HEK293 (cell line): ENCODE data around the gene GTF3C1.

Experiments
- ZBTB8A ChIP-seq: fragments of 450-650 bp; formaldehyde crosslinking; IDR thresholded peaks from 2 replicates; pipeline ENCODE4 v1.5.1; 2016; ENCODE audit warnings: missing biosample characterization, missing genetic modification characterization
- ZNF140 ChIP-seq: fragments of 450-650 bp; formaldehyde crosslinking; IDR thresholded peaks from 2 replicates; pipeline ENCODE4 v1.5.1; 2016; ENCODE audit warnings: missing biosample characterization, missing genetic modification characterization
- TF ChIP-seq, protein P1 (sequence below): fragments of 450-650 bp; formaldehyde crosslinking; IDR thresholded peaks from 2 replicates; pipeline ENCODE4 v1.5.1; 2016; ENCODE audit warnings: missing biosample characterization, missing genetic modification characterization
- TF ChIP-seq, protein P2 (sequence below): fragments of 450-650 bp; formaldehyde crosslinking; IDR thresholded peaks from 2 replicates; pipeline ENCODE4 v1.5.1; 2016; ENCODE audit warnings: missing biosample characterization, missing genetic modification characterization

DNA sequence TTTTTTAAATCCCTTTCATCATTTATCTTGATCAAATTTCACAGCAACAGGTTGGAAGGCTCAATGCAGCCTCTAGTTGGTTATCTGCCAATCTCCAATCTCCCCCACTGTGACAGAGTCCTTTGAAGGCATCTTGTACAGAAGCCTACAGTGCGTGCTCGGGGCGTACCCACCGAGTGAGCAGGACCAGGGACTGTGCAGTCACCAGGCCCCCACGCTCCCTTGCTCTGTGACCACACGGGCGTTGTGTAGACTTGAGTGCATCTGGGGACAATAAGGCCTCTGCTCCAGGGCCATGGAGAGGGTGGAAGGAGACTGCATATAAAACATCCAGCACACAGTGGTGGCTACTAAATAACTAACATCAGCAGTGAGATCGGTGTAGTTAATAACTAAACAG, 63.4 kb downstream of the GTF3C1 start:
- TF ChIP-seq ZBTB8A, result no peak
- TF ChIP-seq, protein P1, sequence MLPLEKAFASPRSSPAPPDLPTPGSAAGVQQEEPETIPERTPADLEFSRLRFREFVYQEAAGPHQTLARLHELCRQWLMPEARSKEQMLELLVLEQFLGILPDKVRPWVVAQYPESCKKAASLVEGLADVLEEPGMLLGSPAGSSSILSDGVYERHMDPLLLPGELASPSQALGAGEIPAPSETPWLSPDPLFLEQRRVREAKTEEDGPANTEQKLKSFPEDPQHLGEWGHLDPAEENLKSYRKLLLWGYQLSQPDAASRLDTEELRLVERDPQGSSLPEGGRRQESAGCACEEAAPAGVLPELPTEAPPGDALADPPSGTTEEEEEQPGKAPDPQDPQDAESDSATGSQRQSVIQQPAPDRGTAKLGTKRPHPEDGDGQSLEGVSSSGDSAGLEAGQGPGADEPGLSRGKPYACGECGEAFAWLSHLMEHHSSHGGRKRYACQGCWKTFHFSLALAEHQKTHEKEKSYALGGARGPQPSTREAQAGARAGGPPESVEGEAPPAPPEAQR (tag by site-specific recombination), result no peak
- no peak for TF ChIP-seq ZNF140
- TF ChIP-seq, protein P2, sequence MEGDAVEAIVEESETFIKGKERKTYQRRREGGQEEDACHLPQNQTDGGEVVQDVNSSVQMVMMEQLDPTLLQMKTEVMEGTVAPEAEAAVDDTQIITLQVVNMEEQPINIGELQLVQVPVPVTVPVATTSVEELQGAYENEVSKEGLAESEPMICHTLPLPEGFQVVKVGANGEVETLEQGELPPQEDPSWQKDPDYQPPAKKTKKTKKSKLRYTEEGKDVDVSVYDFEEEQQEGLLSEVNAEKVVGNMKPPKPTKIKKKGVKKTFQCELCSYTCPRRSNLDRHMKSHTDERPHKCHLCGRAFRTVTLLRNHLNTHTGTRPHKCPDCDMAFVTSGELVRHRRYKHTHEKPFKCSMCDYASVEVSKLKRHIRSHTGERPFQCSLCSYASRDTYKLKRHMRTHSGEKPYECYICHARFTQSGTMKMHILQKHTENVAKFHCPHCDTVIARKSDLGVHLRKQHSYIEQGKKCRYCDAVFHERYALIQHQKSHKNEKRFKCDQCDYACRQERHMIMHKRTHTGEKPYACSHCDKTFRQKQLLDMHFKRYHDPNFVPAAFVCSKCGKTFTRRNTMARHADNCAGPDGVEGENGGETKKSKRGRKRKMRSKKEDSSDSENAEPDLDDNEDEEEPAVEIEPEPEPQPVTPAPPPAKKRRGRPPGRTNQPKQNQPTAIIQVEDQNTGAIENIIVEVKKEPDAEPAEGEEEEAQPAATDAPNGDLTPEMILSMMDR, result no peak
